WTC11 (cell line): ENCODE results near the gene SPAG5. TPM values are rescaled to one million over a fixed set of nuclear protein-coding genes. Genes with fewer than 3 reads are reported as not detected.
A peak's percentile ranks its signal among the peaks of the same experiment; 100 is the strongest.

ENCODE experiments used
- ATAC-seq: fragments of 200-7000 bp; cut with Tn5 transposase; 2 replicates; pipeline ENCODE4 v1.10.0; 2021; ENCODE audit warnings: mild to moderate bottlenecking, moderate library complexity
- CTCF ChIA-PET: fragments of 300-600 bp; sonication (Branson Sonifier 250); formaldehyde crosslinking; loops from one replicate; lab custom pipeline; 2021; ENCODE audit warnings: antibody characterized with exemption; lab: Charles Lee
- POLR2A ChIA-PET: fragments of 350-600 bp; sonication (Branson Sonifier 250); formaldehyde crosslinking; loops from one replicate; lab custom pipeline; 2021; ENCODE audit warnings: antibody characterized with exemption; lab: Charles Lee
- DNase-seq: peaks from one replicate; pipeline ENCODE4 v3.0.0; 2021; ENCODE audit warnings: low spot score
- H3K27ac Mint-ChIP-seq: 2 replicates; pipeline ENCODE4 v1.8.0; 2021; ENCODE audit warnings: mixed read lengths
- H3K27me3 Mint-ChIP-seq: 2 replicates; pipeline ENCODE4 v1.8.0; 2021; ENCODE audit warnings: low read depth, mild to moderate bottlenecking, moderate library complexity, mixed read lengths
- H3K36me3 Mint-ChIP-seq: 2 replicates; pipeline ENCODE4 v1.8.0; 2021; ENCODE audit warnings: mixed read lengths
- H3K4me1 Mint-ChIP-seq: 2 replicates; pipeline ENCODE4 v1.8.0; 2022; ENCODE audit warnings: mixed read lengths
- H3K4me3 Mint-ChIP-seq: 2 replicates; pipeline ENCODE4 v1.8.0; 2021; ENCODE audit warnings: mild to moderate bottlenecking, moderate library complexity, mixed read lengths
- H3K9me3 Mint-ChIP-seq: 2 replicates; pipeline ENCODE4 v1.8.0; 2021; ENCODE audit warnings: mixed read lengths
- AFF4 ChIP-seq: sonication (generic); formaldehyde crosslinking; IDR thresholded peaks from 2 replicates; pipeline ENCODE4 v1.8.1; 2023; ENCODE audit warnings: mild to moderate bottlenecking, missing genetic modification reagents, borderline replicate concordance
- GRHL2 ChIP-seq: fragments of 250-450 bp; sonication (Bioruptor Pico); IDR thresholded peaks from 2 replicates; pipeline ENCODE4 v1.8.0; 2022; ENCODE audit warnings: mild to moderate bottlenecking, moderate library complexity; ENCODE audit not compliant: insufficient replicate concordance, severe bottlenecking
- GTF2I ChIP-seq: fragments of 250-450 bp; sonication (Bioruptor Pico); conservative IDR thresholded peaks from 2 replicates; pipeline ENCODE4 v1.4.0; 2021; ENCODE audit warnings: mild to moderate bottlenecking
- KAT7 ChIP-seq: sonication (generic); formaldehyde crosslinking; IDR thresholded peaks from 2 replicates; pipeline ENCODE4 v1.8.1; 2023; ENCODE audit warnings: missing genetic modification reagents, mild to moderate bottlenecking, borderline replicate concordance
- MXD4 ChIP-seq: fragments of 250-450 bp; sonication (Bioruptor Pico); IDR thresholded peaks from 2 replicates; pipeline ENCODE4 v1.8.0; 2021; ENCODE audit warnings: mild to moderate bottlenecking, moderate library complexity, borderline replicate concordance
- NFE2L1 ChIP-seq: sonication (generic); formaldehyde crosslinking; IDR thresholded peaks from 2 replicates; pipeline ENCODE4 v1.8.1; 2023; ENCODE audit warnings: missing genetic modification reagents
- SOX15 ChIP-seq: fragments of 250-450 bp; sonication (Bioruptor Pico); IDR thresholded peaks from 2 replicates; pipeline ENCODE4 v1.9.0; 2021; ENCODE audit warnings: mild to moderate bottlenecking
- USF2 ChIP-seq: sonication (generic); formaldehyde crosslinking; IDR thresholded peaks from 2 replicates; pipeline ENCODE4 v1.8.1; 2023; ENCODE audit warnings: mild to moderate bottlenecking, missing genetic modification reagents, moderate library complexity
- ZNF138 ChIP-seq: sonication (generic); formaldehyde crosslinking; conservative IDR thresholded peaks from 2 replicates; pipeline ENCODE4 v1.8.1; 2022; ENCODE audit warnings: mild to moderate bottlenecking, moderate library complexity, missing genetic modification reagents
- ZNF219 ChIP-seq: sonication (generic); formaldehyde crosslinking; IDR thresholded peaks from 2 replicates; pipeline ENCODE4 v1.8.0; 2023; ENCODE audit warnings: missing genetic modification reagents, mild to moderate bottlenecking, borderline replicate concordance
- ZNF671 ChIP-seq: fragments of 250-450 bp; sonication (Bioruptor Pico); IDR thresholded peaks from 2 replicates; pipeline ENCODE4 v1.8.0; 2021; ENCODE audit warnings: mild to moderate bottlenecking
- total RNA-seq: library from RNA; stranded (reverse); gene quantifications from 3 replicates; pipeline ENCODE4 v1.2.3, GENCODE V29; 2021
- TF ChIP-seq, protein P1 (sequence below): sonication (generic); formaldehyde crosslinking; IDR thresholded peaks from 2 replicates; pipeline ENCODE4 v1.8.0; 2023; ENCODE audit warnings: mild to moderate bottlenecking, missing genetic modification reagents
- TF ChIP-seq, protein P2 (sequence below): sonication (generic); formaldehyde crosslinking; IDR thresholded peaks from 2 replicates; pipeline ENCODE4 v1.8.1; 2022; ENCODE audit warnings: low read depth, missing genetic modification reagents, borderline replicate concordance
- TF ChIP-seq, protein P3 (sequence below): sonication (generic); formaldehyde crosslinking; conservative IDR thresholded peaks from 2 replicates; pipeline ENCODE4 v1.8.1; 2023; ENCODE audit warnings: mild to moderate bottlenecking, low read depth, missing genetic modification reagents, moderate library complexity
- TF ChIP-seq, protein P4 (sequence below): sonication (generic); formaldehyde crosslinking; IDR thresholded peaks from 2 replicates; pipeline ENCODE4 v1.8.0; 2023; ENCODE audit warnings: missing genetic modification reagents

The SPAG5 gene
- total RNA-seq, 1 experiment from 2014 or later, result 146 TPM

DNA sequence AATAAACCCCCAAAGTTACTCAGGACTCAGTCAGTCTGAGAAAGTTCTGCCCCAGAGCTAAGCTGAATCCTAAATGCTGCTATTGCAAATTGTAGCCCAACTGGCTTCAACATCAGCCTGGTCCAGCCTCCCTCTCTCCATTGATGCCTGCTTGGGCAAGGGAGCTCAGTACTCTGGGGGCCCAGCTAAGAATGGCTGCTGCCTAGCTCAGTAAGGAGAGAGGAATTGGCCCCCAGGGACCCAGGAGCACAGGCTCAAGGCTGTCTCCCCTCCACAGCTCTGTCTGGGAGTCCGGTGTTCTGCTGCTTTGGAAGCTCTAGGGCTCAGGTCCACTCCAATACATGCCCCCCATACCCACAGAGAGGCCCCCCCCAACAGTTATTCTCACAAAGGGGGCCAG is 48.0 kb downstream of the SPAG5 start:
- Mint-ChIP-seq H3K27me3 (no peaks in the 10 kb centered on the region), H3K27ac (no peak overlapping the region), H3K36me3 (peaks cover 19% of the 10 kb centered on the region), H3K4me1 (peaks cover 24% of the 10 kb centered on the region), H3K4me3 (peak overlapping the region; percentile 97), H3K9me3 (no peaks in the 10 kb centered on the region)
- POLR2A ChIA-PET, result interaction anchor here (0.6 to 1.0 kb wide), 2 partner anchors 161 to 215 kb away, joined by 3 to 5 read pairs; partner anchors contain the start of genes IFT20, PROCA1 and TNFAIP1
- CTCF ChIA-PET, result interaction anchor here (0.7 to 2.1 kb wide), 7 partner anchors 10 to 143 kb away, joined by 3 to 8 read pairs (median 5); partner anchors contain the start of genes ALDOC and PIGS
- ATAC-seq (no peak), DNase-seq (no peak)
- TF ChIP-seq, protein P1, sequence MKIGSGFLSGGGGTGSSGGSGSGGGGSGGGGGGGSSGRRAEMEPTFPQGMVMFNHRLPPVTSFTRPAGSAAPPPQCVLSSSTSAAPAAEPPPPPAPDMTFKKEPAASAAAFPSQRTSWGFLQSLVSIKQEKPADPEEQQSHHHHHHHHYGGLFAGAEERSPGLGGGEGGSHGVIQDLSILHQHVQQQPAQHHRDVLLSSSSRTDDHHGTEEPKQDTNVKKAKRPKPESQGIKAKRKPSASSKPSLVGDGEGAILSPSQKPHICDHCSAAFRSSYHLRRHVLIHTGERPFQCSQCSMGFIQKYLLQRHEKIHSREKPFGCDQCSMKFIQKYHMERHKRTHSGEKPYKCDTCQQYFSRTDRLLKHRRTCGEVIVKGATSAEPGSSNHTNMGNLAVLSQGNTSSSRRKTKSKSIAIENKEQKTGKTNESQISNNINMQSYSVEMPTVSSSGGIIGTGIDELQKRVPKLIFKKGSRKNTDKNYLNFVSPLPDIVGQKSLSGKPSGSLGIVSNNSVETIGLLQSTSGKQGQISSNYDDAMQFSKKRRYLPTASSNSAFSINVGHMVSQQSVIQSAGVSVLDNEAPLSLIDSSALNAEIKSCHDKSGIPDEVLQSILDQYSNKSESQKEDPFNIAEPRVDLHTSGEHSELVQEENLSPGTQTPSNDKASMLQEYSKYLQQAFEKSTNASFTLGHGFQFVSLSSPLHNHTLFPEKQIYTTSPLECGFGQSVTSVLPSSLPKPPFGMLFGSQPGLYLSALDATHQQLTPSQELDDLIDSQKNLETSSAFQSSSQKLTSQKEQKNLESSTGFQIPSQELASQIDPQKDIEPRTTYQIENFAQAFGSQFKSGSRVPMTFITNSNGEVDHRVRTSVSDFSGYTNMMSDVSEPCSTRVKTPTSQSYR (CRISPR knock-in tag), result no peak
- TF ChIP-seq GRHL2 (CRISPR knock-in tag), result no peak
- no peak for TF ChIP-seq ZNF219 (CRISPR knock-in tag)
- no peak for TF ChIP-seq KAT7
- no peak for TF ChIP-seq AFF4 (CRISPR knock-in tag)
- TF ChIP-seq NFE2L1 (CRISPR knock-in tag), result no peak
- TF ChIP-seq MXD4 (CRISPR knock-in tag), result no peak
- TF ChIP-seq, protein P2, sequence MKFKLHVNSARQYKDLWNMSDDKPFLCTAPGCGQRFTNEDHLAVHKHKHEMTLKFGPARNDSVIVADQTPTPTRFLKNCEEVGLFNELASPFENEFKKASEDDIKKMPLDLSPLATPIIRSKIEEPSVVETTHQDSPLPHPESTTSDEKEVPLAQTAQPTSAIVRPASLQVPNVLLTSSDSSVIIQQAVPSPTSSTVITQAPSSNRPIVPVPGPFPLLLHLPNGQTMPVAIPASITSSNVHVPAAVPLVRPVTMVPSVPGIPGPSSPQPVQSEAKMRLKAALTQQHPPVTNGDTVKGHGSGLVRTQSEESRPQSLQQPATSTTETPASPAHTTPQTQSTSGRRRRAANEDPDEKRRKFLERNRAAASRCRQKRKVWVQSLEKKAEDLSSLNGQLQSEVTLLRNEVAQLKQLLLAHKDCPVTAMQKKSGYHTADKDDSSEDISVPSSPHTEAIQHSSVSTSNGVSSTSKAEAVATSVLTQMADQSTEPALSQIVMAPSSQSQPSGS (CRISPR knock-in tag), result no peak
- no peak for TF ChIP-seq SOX15
- TF ChIP-seq ZNF138, result no peak
- TF ChIP-seq, protein P3, sequence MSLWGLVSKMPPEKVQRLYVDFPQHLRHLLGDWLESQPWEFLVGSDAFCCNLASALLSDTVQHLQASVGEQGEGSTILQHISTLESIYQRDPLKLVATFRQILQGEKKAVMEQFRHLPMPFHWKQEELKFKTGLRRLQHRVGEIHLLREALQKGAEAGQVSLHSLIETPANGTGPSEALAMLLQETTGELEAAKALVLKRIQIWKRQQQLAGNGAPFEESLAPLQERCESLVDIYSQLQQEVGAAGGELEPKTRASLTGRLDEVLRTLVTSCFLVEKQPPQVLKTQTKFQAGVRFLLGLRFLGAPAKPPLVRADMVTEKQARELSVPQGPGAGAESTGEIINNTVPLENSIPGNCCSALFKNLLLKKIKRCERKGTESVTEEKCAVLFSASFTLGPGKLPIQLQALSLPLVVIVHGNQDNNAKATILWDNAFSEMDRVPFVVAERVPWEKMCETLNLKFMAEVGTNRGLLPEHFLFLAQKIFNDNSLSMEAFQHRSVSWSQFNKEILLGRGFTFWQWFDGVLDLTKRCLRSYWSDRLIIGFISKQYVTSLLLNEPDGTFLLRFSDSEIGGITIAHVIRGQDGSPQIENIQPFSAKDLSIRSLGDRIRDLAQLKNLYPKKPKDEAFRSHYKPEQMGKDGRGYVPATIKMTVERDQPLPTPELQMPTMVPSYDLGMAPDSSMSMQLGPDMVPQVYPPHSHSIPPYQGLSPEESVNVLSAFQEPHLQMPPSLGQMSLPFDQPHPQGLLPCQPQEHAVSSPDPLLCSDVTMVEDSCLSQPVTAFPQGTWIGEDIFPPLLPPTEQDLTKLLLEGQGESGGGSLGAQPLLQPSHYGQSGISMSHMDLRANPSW (CRISPR knock-in tag), result no peak

DNA sequence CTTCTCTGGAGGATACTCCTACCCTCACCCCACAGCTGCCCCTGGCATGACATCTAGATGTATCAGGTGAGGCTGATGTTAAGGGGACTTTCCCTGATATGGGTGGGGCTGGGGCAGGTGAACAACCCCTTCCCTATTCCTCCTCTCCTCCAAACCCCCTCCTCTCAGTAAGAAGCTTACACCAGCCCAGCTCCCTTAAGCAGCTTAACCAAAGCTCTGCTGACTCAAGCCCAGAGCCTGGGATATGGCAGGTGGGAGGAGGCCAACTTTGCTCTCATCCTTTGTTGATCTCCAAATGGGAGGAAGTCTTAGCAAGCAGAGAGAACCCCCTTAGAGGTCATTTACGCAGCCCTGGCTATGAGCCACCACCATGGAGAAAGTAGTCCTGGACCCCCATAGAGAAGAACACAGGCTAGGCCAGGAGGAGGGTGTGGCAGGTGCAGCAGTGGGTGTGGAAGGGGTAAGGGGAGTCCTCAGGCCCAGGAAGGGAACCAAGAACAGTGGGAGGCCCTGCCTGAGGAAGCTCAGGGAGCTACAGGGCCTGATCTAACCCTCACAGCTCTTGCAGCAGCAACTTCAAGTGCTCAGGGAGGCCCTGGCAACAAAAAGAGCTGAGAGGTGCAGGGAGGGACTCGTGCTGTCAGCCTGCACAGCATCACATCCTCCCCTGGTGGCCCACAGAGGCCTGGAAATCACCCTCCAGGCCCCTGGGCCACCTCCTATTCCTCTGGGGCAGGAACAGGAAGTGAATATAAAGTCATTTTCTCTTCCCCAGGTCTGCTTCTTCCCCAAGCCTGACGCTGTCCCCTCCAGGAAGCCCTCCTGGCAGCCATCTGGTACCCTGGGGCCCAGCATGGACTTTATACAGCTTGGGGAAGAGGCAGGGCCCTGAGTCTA is 49.3 kb downstream of the SPAG5 start:
- no peaks in the 10 kb centered on the region for H3K9me3 Mint-ChIP-seq
- ChIA-PET CTCF (interaction anchor here (0.7 to 5.2 kb wide), 7 partner anchors 8 to 214 kb away, joined by 3 to 26 read pairs (median 4); partner anchors contain the start of genes ALDOC, IFT20 and TNFAIP1), POLR2A (no interaction called here)
- peaks cover 34% of the 10 kb centered on the region for H3K4me1 Mint-ChIP-seq
- H3K27ac Mint-ChIP-seq, result no peak overlapping the region
- H3K36me3 Mint-ChIP-seq, result peaks cover 10% of the 10 kb centered on the region
- H3K27me3 Mint-ChIP-seq, result no peaks in the 10 kb centered on the region
- H3K4me3 Mint-ChIP-seq, result no peak overlapping the region
- ATAC-seq (no peak), DNase-seq (no peak)
- TF ChIP-seq GTF2I (CRISPR knock-in tag) (no peak), USF2 (CRISPR knock-in tag) (no peak), ZNF671 (CRISPR knock-in tag) (no peak)
- TF ChIP-seq, protein P4, sequence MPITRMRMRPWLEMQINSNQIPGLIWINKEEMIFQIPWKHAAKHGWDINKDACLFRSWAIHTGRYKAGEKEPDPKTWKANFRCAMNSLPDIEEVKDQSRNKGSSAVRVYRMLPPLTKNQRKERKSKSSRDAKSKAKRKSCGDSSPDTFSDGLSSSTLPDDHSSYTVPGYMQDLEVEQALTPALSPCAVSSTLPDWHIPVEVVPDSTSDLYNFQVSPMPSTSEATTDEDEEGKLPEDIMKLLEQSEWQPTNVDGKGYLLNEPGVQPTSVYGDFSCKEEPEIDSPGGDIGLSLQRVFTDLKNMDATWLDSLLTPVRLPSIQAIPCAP (CRISPR knock-in tag), result no peak
